Measurements from ENCODE around the gene LARP1. TPM values are rescaled to one million over a fixed set of nuclear protein-coding genes. Genes with fewer than 3 reads are reported as not detected.

The LARP1 gene
- total and polyA plus RNA-seq, 10 of the 15 experiments (the other 5 are each of a cell fraction or from before 2014, with no cell fraction given): 22.6 to 227 (median 60.8) TPM

DNA sequence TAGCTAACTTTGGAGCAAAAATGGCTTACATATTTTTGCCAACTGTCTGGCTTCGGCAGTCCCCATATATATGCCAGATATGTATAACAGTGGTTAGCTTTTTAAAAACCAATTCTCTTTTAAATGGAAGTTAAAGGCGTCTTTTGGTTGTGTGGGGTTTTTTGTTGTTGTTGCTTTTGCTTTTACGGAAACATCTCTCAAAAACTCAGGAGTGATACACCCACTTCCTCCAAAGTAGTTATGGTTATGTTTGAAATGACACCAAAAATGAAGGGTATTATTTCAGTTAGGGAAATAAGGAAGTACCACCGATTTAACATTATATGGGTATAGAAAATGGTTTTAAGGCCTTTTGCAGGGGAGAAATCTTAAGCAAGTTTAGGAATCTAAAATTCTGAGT is 105.6 kb downstream of the LARP1 start:
- ChIA-PET SMC1A (ENCODE audit: uncharacterized antibody, unreplicated experiment) (interaction anchor here (0.7 kb wide), 2 partner anchors 20 to 146 kb away, joined by 3 read pairs; no protein-coding TSS in a partner anchor), CTCF (interaction anchor here (1.5 kb wide), 1 partner anchor 107 kb away, joined by 3 read pairs; no protein-coding TSS in a partner anchor), POLR2A (interaction anchor here (0.9 to 1.3 kb wide), 2 partner anchors 100 to 103 kb away, joined by 3 read pairs; no protein-coding TSS in a partner anchor), RAD21 (ENCODE audit: unreplicated experiment) (no interaction called here)
- peaks cover 53% of the 10 kb centered on the region for H3K79me2 ChIP-seq (ENCODE audit: control insufficient read depth, insufficient read depth, low read length)
- intact Hi-C loops (cut with micrococcal nuclease; ENCODE audit: unreplicated experiment): loop anchor here (5.0 kb wide), 1 partner anchor 208 kb away; no protein-coding TSS in a partner anchor
- H3K27me3 ChIP-seq (replicated peaks in 1 of 2; ENCODE audit: control insufficient read depth in 2 of 2, insufficient read depth in 2 of 2, low read length in 1 of 2): no peaks in the 10 kb centered on the region
- H3K4me1 ChIP-seq (ENCODE audit: control insufficient read depth, insufficient read depth, low read length): peaks cover 17% of the 10 kb centered on the region
- H3K9me3 ChIP-seq (replicated peaks; ENCODE audit: control insufficient read depth, insufficient read depth, low read length): no peaks in the 10 kb centered on the region
- H2AFZ ChIP-seq (ENCODE audit: control insufficient read depth, low read depth, low read length): no peak overlapping the region
- FAIRE-seq: no peak
- H3K4me2 ChIP-seq (ENCODE audit: control insufficient read depth, insufficient read depth): peak overlapping the region; percentile 99
- H3K9ac ChIP-seq (ENCODE audit: control insufficient read depth, insufficient read depth, low read length): peak overlapping the region; percentile 80; the same call in 1 of the 2 replicates
- 20% methylated on average over 4 of the region's 4 CpGs for WGBS (ENCODE audit: insufficient coverage, insufficient replicate concordance, low lambda C conversion rate, missing lambda C conversion rate)
- H3K36me3 ChIP-seq (ENCODE audit: control insufficient read depth in 2 of 2, insufficient read depth in 2 of 2, low read length in 1 of 2): peaks cover under 1 to 1% of the 10 kb centered on the region in 2 experiments
- peak overlapping the region; percentile 97 for H3K4me3 ChIP-seq
- DNase-seq (ENCODE audit: low read depth, low spot score): no peak
- in situ Hi-C loops (cut with MboI): loop anchor here (5.0 kb wide), 1 partner anchor 108 kb away; no protein-coding TSS in a partner anchor
- no peak for ATAC-seq
- no peaks in the 10 kb centered on the region; the same call in 1 of the 2 replicates for H4K20me1 ChIP-seq (ENCODE audit: control insufficient read depth, insufficient read depth)
- peak overlapping the region; percentile 91 for H3K27ac ChIP-seq (ENCODE audit: control insufficient read depth, insufficient read depth)
- no TSS peak for BruUV-seq (replicated peaks)
- TF ChIP-seq, protein P1, sequence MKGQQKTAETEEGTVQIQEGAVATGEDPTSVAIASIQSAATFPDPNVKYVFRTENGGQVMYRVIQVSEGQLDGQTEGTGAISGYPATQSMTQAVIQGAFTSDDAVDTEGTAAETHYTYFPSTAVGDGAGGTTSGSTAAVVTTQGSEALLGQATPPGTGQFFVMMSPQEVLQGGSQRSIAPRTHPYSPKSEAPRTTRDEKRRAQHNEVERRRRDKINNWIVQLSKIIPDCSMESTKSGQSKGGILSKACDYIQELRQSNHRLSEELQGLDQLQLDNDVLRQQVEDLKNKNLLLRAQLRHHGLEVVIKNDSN (IDR thresholded peaks at IDR 0.05; ENCODE audit: borderline replicate concordance, extremely low read length, insufficient read depth, low read depth, low read length): no peak
- TF ChIP-seq, protein P2, sequence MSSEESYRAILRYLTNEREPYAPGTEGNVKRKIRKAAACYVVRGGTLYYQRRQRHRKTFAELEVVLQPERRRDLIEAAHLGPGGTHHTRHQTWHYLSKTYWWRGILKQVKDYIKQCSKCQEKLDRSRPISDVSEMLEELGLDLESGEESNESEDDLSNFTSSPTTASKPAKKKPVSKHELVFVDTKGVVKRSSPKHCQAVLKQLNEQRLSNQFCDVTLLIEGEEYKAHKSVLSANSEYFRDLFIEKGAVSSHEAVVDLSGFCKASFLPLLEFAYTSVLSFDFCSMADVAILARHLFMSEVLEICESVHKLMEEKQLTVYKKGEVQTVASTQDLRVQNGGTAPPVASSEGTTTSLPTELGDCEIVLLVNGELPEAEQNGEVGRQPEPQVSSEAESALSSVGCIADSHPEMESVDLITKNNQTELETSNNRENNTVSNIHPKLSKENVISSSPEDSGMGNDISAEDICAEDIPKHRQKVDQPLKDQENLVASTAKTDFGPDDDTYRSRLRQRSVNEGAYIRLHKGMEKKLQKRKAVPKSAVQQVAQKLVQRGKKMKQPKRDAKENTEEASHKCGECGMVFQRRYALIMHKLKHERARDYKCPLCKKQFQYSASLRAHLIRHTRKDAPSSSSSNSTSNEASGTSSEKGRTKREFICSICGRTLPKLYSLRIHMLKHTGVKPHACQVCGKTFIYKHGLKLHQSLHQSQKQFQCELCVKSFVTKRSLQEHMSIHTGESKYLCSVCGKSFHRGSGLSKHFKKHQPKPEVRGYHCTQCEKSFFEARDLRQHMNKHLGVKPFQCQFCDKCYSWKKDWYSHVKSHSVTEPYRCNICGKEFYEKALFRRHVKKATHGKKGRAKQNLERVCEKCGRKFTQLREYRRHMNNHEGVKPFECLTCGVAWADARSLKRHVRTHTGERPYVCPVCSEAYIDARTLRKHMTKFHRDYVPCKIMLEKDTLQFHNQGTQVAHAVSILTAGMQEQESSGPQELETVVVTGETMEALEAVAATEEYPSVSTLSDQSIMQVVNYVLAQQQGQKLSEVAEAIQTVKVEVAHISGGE (CRISPR knock-in tag; IDR thresholded peaks at IDR 0.05): no peak
- TF ChIP-seq BRCA1 (IDR thresholded peaks at IDR 0.05; ENCODE audit: low read depth, low read length): no peak
- no peak for TF ChIP-seq ZBTB33 (IDR thresholded peaks at IDR 0.05)
- no peak for TF ChIP-seq NR2F1 (conservative IDR thresholded peaks at IDR 0.05)
- TF ChIP-seq ZBTB40 (IDR thresholded peaks at IDR 0.05; ENCODE audit: borderline replicate concordance): no peak
- TF ChIP-seq, protein P3, sequence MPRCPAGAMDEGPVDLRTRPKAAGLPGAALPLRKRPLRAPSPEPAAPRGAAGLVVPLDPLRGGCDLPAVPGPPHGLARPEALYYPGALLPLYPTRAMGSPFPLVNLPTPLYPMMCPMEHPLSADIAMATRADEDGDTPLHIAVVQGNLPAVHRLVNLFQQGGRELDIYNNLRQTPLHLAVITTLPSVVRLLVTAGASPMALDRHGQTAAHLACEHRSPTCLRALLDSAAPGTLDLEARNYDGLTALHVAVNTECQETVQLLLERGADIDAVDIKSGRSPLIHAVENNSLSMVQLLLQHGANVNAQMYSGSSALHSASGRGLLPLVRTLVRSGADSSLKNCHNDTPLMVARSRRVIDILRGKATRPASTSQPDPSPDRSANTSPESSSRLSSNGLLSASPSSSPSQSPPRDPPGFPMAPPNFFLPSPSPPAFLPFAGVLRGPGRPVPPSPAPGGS (IDR thresholded peaks at IDR 0.05; ENCODE audit: borderline replicate concordance, insufficient read depth, low read depth, low read length, poor library complexity, severe bottlenecking): no peak
- TF ChIP-seq SUPT20H (IDR thresholded peaks at IDR 0.05; ENCODE audit: borderline replicate concordance, control insufficient read depth, low read depth, low read length): no peak

Data from GM12878 (cell line).